ENCODE measurements around the gene ITGAD.

The ITGAD gene

DNA sequence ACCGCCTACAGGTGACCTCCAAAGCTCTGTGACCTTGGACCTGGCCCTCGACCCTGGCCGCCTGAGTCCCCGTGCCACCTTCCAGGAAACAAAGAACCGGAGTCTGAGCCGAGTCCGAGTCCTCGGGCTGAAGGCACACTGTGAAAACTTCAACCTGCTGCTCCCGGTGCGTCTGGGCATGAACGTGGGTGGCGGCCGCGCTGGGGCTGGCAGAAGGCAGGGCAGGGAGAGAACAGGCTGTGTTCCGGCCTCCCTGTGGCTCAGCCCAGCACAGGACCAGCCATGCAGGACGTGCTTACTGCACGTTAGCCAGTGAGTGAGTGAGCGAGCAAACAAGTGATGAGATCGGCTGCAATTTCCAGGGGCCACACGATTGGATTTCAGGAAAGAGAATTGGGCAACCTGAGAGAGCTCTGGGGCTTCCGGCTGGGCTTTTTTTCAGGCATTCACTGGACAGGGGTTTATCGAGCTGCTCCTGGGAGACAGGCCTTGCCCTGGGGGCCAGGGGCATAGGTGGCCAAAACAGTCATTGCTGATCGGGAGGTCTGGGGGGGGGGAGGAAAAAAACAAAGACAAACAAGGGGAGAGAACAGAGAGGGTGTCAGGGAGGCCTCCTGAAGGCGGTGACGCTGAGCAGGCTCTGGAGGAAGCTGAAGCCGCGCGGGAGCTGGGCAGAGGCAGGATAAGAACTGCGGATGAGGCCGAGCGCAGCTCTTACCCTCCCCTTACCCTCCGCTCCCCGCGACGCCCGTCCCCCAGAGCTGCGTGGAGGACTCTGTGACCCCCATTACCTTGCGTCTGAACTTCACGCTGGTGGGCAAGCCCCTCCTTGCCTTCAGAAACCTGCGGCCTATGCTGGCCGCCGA lies 21.3 kb upstream of the ITGAD start:
- Histone ChIP-seq H3K9me3 (replicated peaks; ENCODE audit: low read length) (no peaks in the 10 kb centered on the region), H3K9ac (ENCODE audit: low read depth, low read length) (no peak overlapping the region), H3K4me2 (ENCODE audit: low read length) (no peak overlapping the region), H3K27me3 (ENCODE audit: control insufficient read depth, insufficient read depth, low read length) (peaks cover 13% of the 10 kb centered on the region), H3K4me1 (ENCODE audit: control insufficient read depth, insufficient read depth, low read length) (no peaks in the 10 kb centered on the region), H3K4me3 (ENCODE audit: low read length) (no peak overlapping the region), H3K36me3 (ENCODE audit: insufficient read depth, low read length) (no peaks in the 10 kb centered on the region)

DNA sequence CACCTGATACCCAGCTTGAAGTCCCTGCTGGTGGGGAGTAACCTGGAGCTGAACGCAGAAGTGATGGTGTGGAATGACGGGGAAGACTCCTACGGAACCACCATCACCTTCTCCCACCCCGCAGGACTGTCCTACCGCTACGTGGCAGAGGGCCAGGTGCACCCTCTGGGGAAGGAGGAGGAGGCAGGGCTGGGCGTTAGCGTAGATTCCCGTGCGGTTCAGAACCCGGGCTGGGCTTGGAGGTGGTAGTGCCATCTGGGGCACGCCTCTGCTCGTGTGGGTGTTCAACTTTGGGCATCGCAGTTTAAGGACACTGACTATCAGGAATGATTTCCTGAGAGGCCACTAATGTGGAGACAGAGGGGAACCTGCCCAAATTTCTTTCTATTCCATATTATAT lies 19.9 kb upstream of the ITGAD start:
- no peaks in the 10 kb centered on the region for H3K36me3 ChIP-seq (ENCODE audit: insufficient read depth, low read length)
- H3K4me3 ChIP-seq (ENCODE audit: low read length), result no peak overlapping the region
- no peak overlapping the region for H3K9ac ChIP-seq (ENCODE audit: low read depth, low read length)
- H3K4me1 ChIP-seq (ENCODE audit: control insufficient read depth, insufficient read depth, low read length), result no peaks in the 10 kb centered on the region
- H3K9me3 ChIP-seq (replicated peaks; ENCODE audit: low read length), result no peaks in the 10 kb centered on the region
- peaks cover 13% of the 10 kb centered on the region for H3K27me3 ChIP-seq (ENCODE audit: control insufficient read depth, insufficient read depth, low read length)
- no peak overlapping the region for H3K4me2 ChIP-seq (ENCODE audit: low read length)

DNA sequence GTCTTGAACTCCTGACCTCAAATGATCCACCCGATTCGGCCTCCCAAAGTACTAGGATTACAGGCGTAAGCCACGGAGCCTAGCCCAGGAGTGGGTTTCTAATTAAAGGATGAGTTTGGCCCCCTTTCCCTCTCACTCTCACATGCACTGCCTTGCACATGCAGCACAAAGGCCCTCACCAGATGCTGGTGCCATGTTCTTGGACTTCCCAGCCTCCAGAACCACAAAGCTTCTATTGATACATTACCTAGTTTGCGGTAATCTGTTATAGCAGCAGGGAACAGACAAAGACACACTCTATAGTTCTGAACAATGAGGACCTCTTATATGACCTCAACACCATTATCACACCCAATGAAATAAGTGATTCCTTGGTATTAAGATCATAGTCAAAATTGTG lies 17.9 kb upstream of the ITGAD start:
- H3K36me3 ChIP-seq (ENCODE audit: insufficient read depth, low read length), result no peaks in the 10 kb centered on the region
- H3K4me1 ChIP-seq (ENCODE audit: control insufficient read depth, insufficient read depth, low read length), result no peaks in the 10 kb centered on the region
- H3K9ac ChIP-seq (ENCODE audit: low read depth, low read length), result no peak overlapping the region
- no peak overlapping the region for H3K4me3 ChIP-seq (ENCODE audit: low read length)
- no peaks in the 10 kb centered on the region for H3K9me3 ChIP-seq (replicated peaks; ENCODE audit: low read length)
- peaks cover 12% of the 10 kb centered on the region for H3K27me3 ChIP-seq (ENCODE audit: control insufficient read depth, insufficient read depth, low read length)
- H3K4me2 ChIP-seq (ENCODE audit: low read length), result no peak overlapping the region

DNA sequence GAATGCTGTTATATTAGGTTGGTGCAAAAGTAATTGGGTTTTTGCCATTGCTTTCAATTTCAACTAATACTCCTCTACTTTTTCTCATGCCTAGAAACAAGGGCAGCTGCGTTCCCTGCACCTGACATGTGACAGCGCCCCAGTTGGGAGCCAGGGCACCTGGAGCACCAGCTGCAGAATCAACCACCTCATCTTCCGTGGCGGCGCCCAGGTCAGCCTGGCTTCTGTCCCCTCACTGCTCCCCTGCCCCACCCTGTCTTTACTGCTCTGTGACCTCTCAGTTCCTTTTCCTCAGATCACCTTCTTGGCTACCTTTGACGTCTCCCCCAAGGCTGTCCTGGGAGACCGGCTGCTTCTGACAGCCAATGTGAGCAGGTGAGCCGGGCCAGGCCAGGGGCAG lies 16.4 kb upstream of the ITGAD start:
- Histone ChIP-seq H3K4me3 (ENCODE audit: low read length) (no peak overlapping the region), H3K4me2 (ENCODE audit: low read length) (no peak overlapping the region), H3K27me3 (ENCODE audit: control insufficient read depth, insufficient read depth, low read length) (peaks cover 10% of the 10 kb centered on the region), H3K36me3 (ENCODE audit: insufficient read depth, low read length) (no peaks in the 10 kb centered on the region), H3K4me1 (ENCODE audit: control insufficient read depth, insufficient read depth, low read length) (no peaks in the 10 kb centered on the region), H3K9ac (ENCODE audit: low read depth, low read length) (no peak overlapping the region), H3K9me3 (replicated peaks; ENCODE audit: low read length) (no peaks in the 10 kb centered on the region)

DNA sequence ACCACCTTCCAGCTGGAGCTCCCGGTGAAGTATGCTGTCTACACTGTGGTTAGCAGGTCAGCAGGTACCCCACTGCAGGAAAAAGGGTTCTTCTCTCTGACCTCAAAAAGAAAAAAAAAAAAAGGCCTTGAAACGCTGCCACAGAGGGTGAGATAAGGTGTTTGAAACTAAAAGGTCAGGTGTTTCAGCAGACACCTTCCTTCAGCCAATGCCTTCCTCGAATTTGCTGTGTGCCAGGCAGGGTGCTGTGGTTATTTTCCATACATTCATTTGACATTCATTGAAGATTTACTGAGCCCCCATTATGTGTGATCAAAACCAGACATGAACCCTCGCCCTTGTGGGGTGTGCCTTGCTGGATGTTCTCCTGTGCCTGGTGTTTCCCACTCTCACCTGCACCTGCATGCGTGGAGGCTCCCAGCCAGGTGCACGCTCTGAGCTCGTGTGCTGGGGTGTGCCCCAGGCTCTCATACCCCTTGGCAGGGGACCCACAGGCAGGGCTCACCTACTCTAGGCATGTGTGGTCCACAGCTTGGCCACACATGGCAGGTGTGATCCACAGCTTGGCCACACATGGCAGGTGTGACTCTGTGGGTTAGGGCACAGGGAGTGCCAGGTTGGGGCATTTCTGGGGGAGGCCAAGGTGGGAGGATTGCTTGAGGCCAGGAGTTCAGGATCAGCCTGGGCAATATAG lies 15.8 kb upstream of the ITGAD start:
- H3K9ac ChIP-seq (ENCODE audit: low read depth, low read length), result no peak overlapping the region
- no peak overlapping the region for H3K4me2 ChIP-seq (ENCODE audit: low read length)
- H3K9me3 ChIP-seq (replicated peaks; ENCODE audit: low read length), result no peaks in the 10 kb centered on the region
- H3K4me3 ChIP-seq (ENCODE audit: low read length), result no peak overlapping the region
- no peaks in the 10 kb centered on the region for H3K36me3 ChIP-seq (ENCODE audit: insufficient read depth, low read length)
- no peaks in the 10 kb centered on the region for H3K4me1 ChIP-seq (ENCODE audit: control insufficient read depth, insufficient read depth, low read length)
- peaks cover 10% of the 10 kb centered on the region for H3K27me3 ChIP-seq (ENCODE audit: control insufficient read depth, insufficient read depth, low read length)

DNA sequence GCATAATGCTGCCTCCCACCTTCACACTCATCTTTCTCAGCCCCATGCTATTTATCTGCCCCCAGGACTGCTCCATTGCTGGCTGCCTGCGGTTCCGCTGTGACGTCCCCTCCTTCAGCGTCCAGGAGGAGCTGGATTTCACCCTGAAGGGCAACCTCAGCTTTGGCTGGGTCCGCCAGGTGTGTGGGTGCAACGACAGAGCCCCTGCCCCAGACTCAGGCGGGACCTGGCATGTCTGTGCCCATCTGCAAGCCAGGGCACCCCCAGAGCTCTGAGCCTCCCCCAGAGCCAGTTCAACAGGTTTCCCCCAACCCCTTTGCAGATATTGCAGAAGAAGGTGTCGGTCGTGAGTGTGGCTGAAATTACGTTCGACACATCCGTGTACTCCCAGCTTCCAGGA lies 12.9 kb upstream of the ITGAD start:
- no peaks in the 10 kb centered on the region for H3K4me1 ChIP-seq (ENCODE audit: control insufficient read depth, insufficient read depth, low read length)
- no peaks in the 10 kb centered on the region for H3K36me3 ChIP-seq (ENCODE audit: insufficient read depth, low read length)
- H3K9ac ChIP-seq (ENCODE audit: low read depth, low read length), result no peak overlapping the region
- peaks cover 15% of the 10 kb centered on the region for H3K27me3 ChIP-seq (ENCODE audit: control insufficient read depth, insufficient read depth, low read length)
- H3K4me3 ChIP-seq (ENCODE audit: low read length), result no peak overlapping the region
- H3K4me2 ChIP-seq (ENCODE audit: low read length), result no peak overlapping the region
- no peaks in the 10 kb centered on the region for H3K9me3 ChIP-seq (replicated peaks; ENCODE audit: low read length)

DNA sequence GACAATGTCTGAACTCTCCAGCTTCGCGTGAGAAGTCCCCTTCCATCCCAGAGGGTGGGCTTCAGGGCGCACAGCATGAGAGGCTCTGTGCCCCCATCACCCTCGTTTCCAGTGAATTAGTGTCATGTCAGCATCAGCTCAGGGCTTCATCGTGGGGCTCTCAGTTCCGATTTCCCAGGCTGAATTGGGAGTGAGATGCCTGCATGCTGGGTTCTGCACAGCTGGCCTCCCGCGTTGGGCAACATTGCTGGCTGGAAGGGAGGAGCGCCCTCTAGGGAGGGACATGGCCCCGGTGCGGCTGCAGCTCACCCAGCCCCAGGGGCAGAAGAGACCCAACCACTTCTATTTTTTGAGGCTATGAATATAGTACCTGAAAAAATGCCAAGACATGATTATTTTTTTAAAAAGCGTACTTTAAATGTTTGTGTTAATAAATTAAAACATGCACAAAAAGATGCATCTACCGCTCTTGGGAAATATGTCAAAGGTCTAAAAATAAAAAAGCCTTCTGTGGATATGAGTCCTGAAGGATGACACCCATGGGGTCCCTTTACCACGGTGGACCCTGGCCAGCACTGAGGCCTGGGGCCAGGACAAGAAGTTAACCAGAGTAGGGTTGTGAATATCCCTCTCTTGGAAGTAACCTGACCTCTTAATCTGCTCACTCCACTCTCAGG lies 10.5 kb upstream of the ITGAD start:
- no peak overlapping the region for H3K4me3 ChIP-seq (ENCODE audit: low read length)
- H3K36me3 ChIP-seq (ENCODE audit: insufficient read depth, low read length), result no peaks in the 10 kb centered on the region
- peaks cover 23% of the 10 kb centered on the region for H3K27me3 ChIP-seq (ENCODE audit: control insufficient read depth, insufficient read depth, low read length)
- H3K4me1 ChIP-seq (ENCODE audit: control insufficient read depth, insufficient read depth, low read length), result no peaks in the 10 kb centered on the region
- no peaks in the 10 kb centered on the region for H3K9me3 ChIP-seq (replicated peaks; ENCODE audit: low read length)
- no peak overlapping the region for H3K4me2 ChIP-seq (ENCODE audit: low read length)
- no peak overlapping the region for H3K9ac ChIP-seq (ENCODE audit: low read depth, low read length)

DNA sequence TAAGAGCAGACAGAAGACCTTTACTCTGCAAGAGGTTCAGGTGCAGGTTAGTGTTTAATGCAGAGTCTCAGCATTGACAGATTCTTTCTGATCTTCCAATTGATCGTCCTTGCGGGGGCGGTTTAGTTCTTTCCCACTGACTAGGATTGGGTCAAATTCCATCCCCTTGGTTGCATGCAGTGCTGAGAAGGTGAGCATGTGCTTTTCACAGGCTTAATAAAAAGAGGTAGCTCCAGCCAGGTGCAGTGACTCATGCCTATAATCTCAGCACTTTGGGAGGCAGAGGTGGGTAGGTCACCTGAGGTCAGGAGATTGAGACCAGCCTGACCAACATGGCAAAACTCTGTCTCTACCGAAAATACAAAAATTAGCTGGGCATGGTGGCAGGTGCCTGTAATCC lies 7.5 kb upstream of the ITGAD start:
- Histone ChIP-seq H3K9ac (ENCODE audit: low read depth, low read length) (no peak overlapping the region), H3K4me3 (ENCODE audit: low read length) (no peak overlapping the region), H3K27me3 (ENCODE audit: control insufficient read depth, insufficient read depth, low read length) (peaks cover 27% of the 10 kb centered on the region), H3K9me3 (replicated peaks; ENCODE audit: low read length) (no peaks in the 10 kb centered on the region), H3K36me3 (ENCODE audit: insufficient read depth, low read length) (no peaks in the 10 kb centered on the region), H3K4me1 (ENCODE audit: control insufficient read depth, insufficient read depth, low read length) (no peaks in the 10 kb centered on the region), H3K4me2 (ENCODE audit: low read length) (no peak overlapping the region)

DNA sequence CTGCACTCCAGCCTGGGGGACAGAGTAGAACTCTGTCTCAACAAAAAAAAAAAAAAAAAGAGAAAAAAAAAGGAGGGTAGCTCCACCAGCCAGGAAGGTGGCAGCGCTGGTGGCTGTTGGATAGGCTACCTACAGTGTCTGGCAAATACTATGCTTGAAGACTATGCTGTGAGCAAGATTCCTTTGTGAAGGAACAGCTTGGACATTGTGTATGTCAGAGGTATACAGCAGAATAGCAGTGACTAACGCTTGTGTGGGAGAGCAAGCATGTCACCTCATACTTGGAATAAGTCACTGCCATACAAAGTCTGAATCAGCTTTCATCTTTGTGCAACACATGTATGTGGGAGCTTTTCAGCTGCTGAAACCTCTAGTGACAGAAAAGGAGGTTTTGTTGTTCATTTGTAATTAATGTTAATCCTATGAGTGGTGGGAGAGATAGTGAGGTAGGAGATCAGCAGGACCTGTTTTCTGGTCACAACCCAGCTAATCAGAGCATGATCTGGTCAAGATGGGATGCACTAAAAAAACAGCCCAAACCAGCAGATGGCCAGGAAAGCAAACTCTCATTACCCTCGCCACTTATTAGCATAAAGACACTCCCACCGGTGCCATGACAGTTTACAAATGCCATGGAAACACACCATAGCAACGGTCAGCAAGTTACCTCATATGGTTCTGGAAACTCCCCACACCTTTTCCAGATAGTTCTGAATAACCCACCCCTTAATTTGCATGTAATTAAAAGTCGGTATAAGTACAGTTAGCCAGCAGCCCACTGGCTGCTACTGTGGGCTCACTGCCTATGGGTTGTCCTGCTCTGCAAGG lies 6.8 kb upstream of the ITGAD start:
- Histone ChIP-seq H3K36me3 (ENCODE audit: insufficient read depth, low read length) (no peaks in the 10 kb centered on the region), H3K9me3 (replicated peaks; ENCODE audit: low read length) (no peaks in the 10 kb centered on the region), H3K4me2 (ENCODE audit: low read length) (no peak overlapping the region), H3K9ac (ENCODE audit: low read depth, low read length) (no peak overlapping the region), H3K4me3 (ENCODE audit: low read length) (no peak overlapping the region), H3K27me3 (ENCODE audit: control insufficient read depth, insufficient read depth, low read length) (peaks cover 26% of the 10 kb centered on the region), H3K4me1 (ENCODE audit: control insufficient read depth, insufficient read depth, low read length) (no peaks in the 10 kb centered on the region)

DNA sequence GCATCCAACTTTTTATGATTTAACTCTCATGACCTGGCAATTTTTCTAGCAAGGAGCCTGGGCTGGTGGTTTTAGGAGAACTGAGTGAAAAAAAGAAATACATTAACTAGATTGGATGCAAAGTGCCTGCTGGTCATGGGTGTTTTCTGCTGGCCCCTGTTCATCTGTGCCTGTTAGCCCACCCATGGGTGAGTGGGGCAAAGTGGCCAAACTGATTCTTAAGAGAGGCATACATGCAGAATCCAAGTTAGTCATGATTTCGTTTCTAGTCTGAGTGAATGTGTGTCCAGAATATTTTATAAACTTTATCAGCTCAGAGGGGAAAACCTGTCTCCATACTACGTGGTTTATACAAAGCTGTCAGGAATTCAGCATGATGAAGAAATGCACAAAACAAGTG lies 4.6 kb upstream of the ITGAD start:
- Histone ChIP-seq H3K27me3 (ENCODE audit: control insufficient read depth, insufficient read depth, low read length) (peaks cover 27% of the 10 kb centered on the region), H3K4me1 (ENCODE audit: control insufficient read depth, insufficient read depth, low read length) (no peaks in the 10 kb centered on the region), H3K4me3 (ENCODE audit: low read length) (no peak overlapping the region), H3K9me3 (replicated peaks; ENCODE audit: low read length) (no peaks in the 10 kb centered on the region), H3K9ac (ENCODE audit: low read depth, low read length) (no peak overlapping the region), H3K36me3 (ENCODE audit: insufficient read depth, low read length) (no peaks in the 10 kb centered on the region), H3K4me2 (ENCODE audit: low read length) (no peak overlapping the region)

DNA sequence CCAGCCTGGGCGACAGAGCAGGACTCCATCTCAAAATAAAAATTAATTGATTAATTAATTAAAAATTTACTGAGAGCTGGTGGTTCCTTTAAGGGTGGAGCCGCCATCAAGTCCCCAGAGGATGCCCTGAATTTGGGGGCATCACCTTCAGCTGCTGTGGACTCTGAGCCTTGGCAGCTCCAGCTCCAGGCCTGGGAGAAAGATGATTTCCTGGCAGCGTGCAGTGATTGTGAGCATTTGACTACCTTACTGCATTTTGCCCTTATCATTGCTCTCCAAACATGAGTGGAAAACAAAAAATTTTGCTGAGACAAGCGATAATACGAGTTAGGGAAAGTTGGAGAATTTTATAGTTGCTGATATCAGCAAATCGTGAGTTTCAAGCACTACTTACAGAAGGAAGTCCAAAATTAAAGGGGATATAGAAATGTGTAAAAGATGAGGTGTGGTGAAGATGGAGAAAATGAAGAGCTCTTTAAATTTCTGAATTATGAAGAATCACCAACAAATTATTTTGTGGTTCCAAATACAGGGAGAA lies 2.6 kb upstream of the ITGAD start:
- H3K27me3 ChIP-seq (ENCODE audit: control insufficient read depth, insufficient read depth, low read length), result peaks cover 24% of the 10 kb centered on the region
- no peak overlapping the region for H3K4me3 ChIP-seq (ENCODE audit: low read length)
- H3K4me2 ChIP-seq (ENCODE audit: low read length), result no peak overlapping the region
- H3K4me1 ChIP-seq (ENCODE audit: control insufficient read depth, insufficient read depth, low read length), result no peaks in the 10 kb centered on the region
- no peaks in the 10 kb centered on the region for H3K9me3 ChIP-seq (replicated peaks; ENCODE audit: low read length)
- H3K9ac ChIP-seq (ENCODE audit: low read depth, low read length), result no peak overlapping the region
- H3K36me3 ChIP-seq (ENCODE audit: insufficient read depth, low read length), result no peaks in the 10 kb centered on the region
